ENCODE data around the gene PRDM9. TPM values are rescaled to one million over a fixed set of nuclear protein-coding genes. Genes with fewer than 3 reads are reported as not detected.

The PRDM9 gene
- total and polyA plus RNA-seq, 9 of the 15 experiments (the other 6 are each of a cell fraction or from before 2014, with no cell fraction given) = 0.03 to 1.2 (median 0.47) TPM

DNA sequence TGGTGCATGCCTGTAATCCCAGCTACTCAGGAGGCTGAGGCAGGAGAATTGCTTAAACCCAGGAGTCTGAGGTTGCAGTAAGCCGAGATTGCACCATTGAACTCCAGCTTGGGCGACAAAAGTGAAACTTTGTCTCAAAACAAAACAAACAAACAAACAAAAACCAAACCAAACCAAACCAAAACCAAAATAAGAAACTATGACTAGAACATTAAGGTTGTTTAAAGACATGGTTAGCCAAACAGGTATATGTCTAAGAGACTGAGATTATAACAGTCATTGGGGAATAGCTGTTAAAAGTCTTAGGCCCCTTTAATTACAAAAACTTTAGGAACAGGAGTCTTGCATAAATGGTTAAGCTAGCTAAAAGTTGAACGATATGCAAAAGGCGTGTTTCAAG is 63.6 kb downstream of the PRDM9 start (continued):
- TF ChIP-seq, protein P1, sequence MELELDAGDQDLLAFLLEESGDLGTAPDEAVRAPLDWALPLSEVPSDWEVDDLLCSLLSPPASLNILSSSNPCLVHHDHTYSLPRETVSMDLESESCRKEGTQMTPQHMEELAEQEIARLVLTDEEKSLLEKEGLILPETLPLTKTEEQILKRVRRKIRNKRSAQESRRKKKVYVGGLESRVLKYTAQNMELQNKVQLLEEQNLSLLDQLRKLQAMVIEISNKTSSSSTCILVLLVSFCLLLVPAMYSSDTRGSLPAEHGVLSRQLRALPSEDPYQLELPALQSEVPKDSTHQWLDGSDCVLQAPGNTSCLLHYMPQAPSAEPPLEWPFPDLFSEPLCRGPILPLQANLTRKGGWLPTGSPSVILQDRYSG (tag; conservative IDR thresholded peaks at IDR 0.05; ENCODE audit: low read depth) = no peak
- TF ChIP-seq ELF1 (tag; IDR thresholded peaks at IDR 0.05) = no peak
- TF ChIP-seq TAF9B (IDR thresholded peaks at IDR 0.05; ENCODE audit: partially characterized antibody) = no peak
